Body of pancreas (tissue), 4 donors: ENCODE measurements around the gene NPW. TPM values are rescaled to one million over a fixed set of nuclear protein-coding genes. Genes with fewer than 3 reads are reported as not detected.

ENCODE experiments used
- ATAC-seq: fragments of 150-250 bp; one replicate; pipeline ENCODE4 v1.9.1; 2016
- DNase-seq, 4 donors: peaks; one replicate each; pipeline ENCODE4 v3.0.0-alpha.2; 2019
- H3K27ac ChIP-seq, 4 donors: fragments of 200-600 bp; sonication (generic); 1 replicate in 3 of 4; 2 replicates in 1 of 4; pipeline versions ENCODE4 v1.5.1 to v1.6.1; 2016 to 2019; ENCODE audit warnings: mild to moderate bottlenecking in 1 of 4, mixed read lengths in 1 of 4, moderate library complexity in 1 of 4
- H3K27me3 ChIP-seq, 2 donors: fragments of 200-600 bp; sonication (generic); one replicate each; pipeline ENCODE4 v1.6.0; 2016; ENCODE audit warnings: mild to moderate bottlenecking in 1 of 2
- H3K36me3 ChIP-seq, 2 donors: fragments of 200-600 bp; sonication (generic); replicated peaks in 1 of 2; 2 replicates each; pipeline ENCODE4 v1.5.1; 2016; ENCODE audit warnings: low read depth in 2 of 2; ENCODE audit not compliant: insufficient read depth in 1 of 2
- H3K4me1 ChIP-seq: fragments of 200-600 bp; sonication (generic); one replicate; pipeline ENCODE4 v1.6.0; 2016
- H3K4me3 ChIP-seq, 2 donors: fragments of 200-600 bp; sonication (generic); 1 replicate in 1 of 2; 2 replicates in 1 of 2; pipeline ENCODE4 v1.5.1; 2016 to 2019
- H3K9me3 ChIP-seq, 3 donors: fragments of 200-600 bp; sonication (generic); 1 replicate in 2 of 3; 2 replicates in 1 of 3; pipeline ENCODE4 v1.5.1; 2016
- CTCF ChIP-seq, 7 experiments: fragments of 450-650 bp in 4 of 7; fragments of 200-600 bp in 3 of 7; sonication (generic) in 3 of 7; IDR thresholded peaks; one replicate each; pipeline ENCODE4 v1.5.1; 2016 to 2019; ENCODE audit warnings: antibody characterized with exemption in 7 of 7
- POLR2A ChIP-seq, 3 donors: fragments of 450-650 bp; IDR thresholded peaks; one replicate each; pipeline ENCODE4 v1.6.1; 2016; ENCODE audit warnings: antibody characterized with exemption in 3 of 3, mild to moderate bottlenecking in 2 of 3
- WGBS, 2 donors: methylation state at CpG; one replicate each; pipeline ENCODE4 v1.1.5; 2017; 5-methylcytosine and 5-hydroxymethylcytosine counted together
- intact Hi-C: fragments of 100-400 bp; cut with DNase I; formaldehyde crosslinking; loops from one replicate; pipeline ENCODE4 v1.15.1; 2023
- small RNA-seq: library from RNA; depleted of rRNA; stranded (forward); fragments of <200 nt; gene quantifications from one replicate; pipeline ENCODE3, GENCODE V24; 2016
- total RNA-seq, 2 donors: library from RNA; depleted of rRNA; stranded (reverse); fragments of >200 nt; gene quantifications; one replicate each; pipeline ENCODE4 v1.1.0, GENCODE V29; 2016

Gene NPW
- total RNA-seq, 2 donors from 2014 or later: not detected

DNA sequence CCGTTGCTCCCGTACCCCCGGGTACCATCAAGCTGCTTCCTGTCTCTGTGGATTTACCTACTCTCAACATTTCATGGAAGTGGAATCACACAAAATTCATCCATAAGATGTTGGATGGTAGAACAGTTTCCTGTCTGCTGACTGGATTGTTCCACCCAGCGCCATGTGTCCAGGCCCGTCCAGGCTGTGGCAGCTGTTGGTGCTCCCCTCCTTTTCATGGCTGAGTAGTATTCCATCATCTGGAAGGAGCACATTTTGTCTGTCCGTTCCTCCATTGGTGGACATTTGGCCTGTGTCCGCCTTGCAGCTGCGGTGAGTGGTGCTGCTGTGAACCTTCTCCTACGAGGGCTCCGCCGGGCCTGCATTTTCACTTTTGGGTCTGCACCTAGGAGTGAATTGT, 46.6 kb downstream of the NPW start:
- no peak for DNase-seq
- H3K27me3 ChIP-seq: no peaks in the 10 kb centered on the region
- no peaks in the 10 kb centered on the region for H3K4me1 ChIP-seq
- H3K9me3 ChIP-seq: no peaks in the 10 kb centered on the region
- 94 to 99% methylated on average over 11 of the region's 11 CpGs for WGBS, 2 donors
- intact Hi-C loops: no loop called here
- ATAC-seq: no peak
- H3K36me3 ChIP-seq: peaks cover 0 to 7% of the 10 kb centered on the region in 2 donors
- TF ChIP-seq CTCF (IDR thresholded peaks at IDR 0.05) (no peak), POLR2A (IDR thresholded peaks at IDR 0.05) (no peak)
- H3K27ac ChIP-seq: no peak overlapping the region
- no peak overlapping the region for H3K4me3 ChIP-seq

Small RNA genes within 50 kb of the gene (small RNA-seq; reads per million reads assigned to genes)
- 0.66 reads per million, percentile 12 among the genes with 10 or more reads in this experiment for gene AC005363.2
- gene RN7SL219P: not detected

Other genes starting within 250 kb of the NPW start
- gene NME3, start 248.2 kb upstream of the NPW start, total RNA-seq: 100 to 1,000 TPM in 1 of 2 donors, 10 to 100 TPM in 1; 62.8 to 113 TPM
- gene EME2, start 247.0 kb upstream of the NPW start, total RNA-seq: 10 to 100 TPM; 13.5 to 33.3 TPM
- gene MRPS34, start 246.7 kb upstream of the NPW start, total RNA-seq: 10 to 100 TPM; 51.4 to 99.6 TPM
- 10 to 100 TPM; 95.9 to 97.8 TPM for gene SPSB3, start 237.2 kb upstream of the NPW start, total RNA-seq
- 10 to 100 TPM; 61.0 to 72.6 TPM for gene NUBP2, start 236.8 kb upstream of the NPW start, total RNA-seq
- gene IGFALS, start 226.1 kb upstream of the NPW start, total RNA-seq: 1 to 10 TPM; 5.2 to 9.2 TPM
- 10 to 100 TPM; 45.7 to 46.5 TPM for gene HAGH, start 193.0 kb upstream of the NPW start, total RNA-seq
- gene FAHD1, start 192.6 kb upstream of the NPW start, total RNA-seq: 10 to 100 TPM; 32.6 to 50.8 TPM
- under 1 TPM in 1 of 2 donors, not detected in 1; 0.26 TPM for gene MEIOB, start 147.6 kb upstream of the NPW start, total RNA-seq
- gene HS3ST6, start 101.4 kb upstream of the NPW start, total RNA-seq: not detected
- 10 to 100 TPM; 36.8 to 38.6 TPM for gene MSRB1, start 76.6 kb upstream of the NPW start, total RNA-seq
- 10 to 100 TPM in 1 of 2 donors, not detected in 1; 16.5 TPM for gene RPL3L, start 65.1 kb upstream of the NPW start, total RNA-seq
- gene NDUFB10, start 60.2 kb upstream of the NPW start, total RNA-seq: 10 to 100 TPM; 39.2 to 86.1 TPM
- 1,000 to 10,000 TPM; 2,300 to 2,472 TPM for gene RPS2, start 55.0 kb upstream of the NPW start, total RNA-seq
- not detected for gene RNF151, start 52.9 kb upstream of the NPW start, total RNA-seq
- gene TBL3, start 47.7 kb upstream of the NPW start, total RNA-seq: 10 to 100 TPM; 38.9 to 40.7 TPM
- gene NOXO1, start 38.3 kb upstream of the NPW start, total RNA-seq: not detected
- 10 to 100 TPM; 13.2 to 35.9 TPM for gene GFER, start 35.6 kb upstream of the NPW start, total RNA-seq
- 1 to 10 TPM in 1 of 2 donors, under 1 TPM in 1; 0.33 to 1.6 TPM for gene SYNGR3, start 29.8 kb upstream of the NPW start, total RNA-seq
- gene ZNF598, start 10.0 kb upstream of the NPW start, total RNA-seq: 10 to 100 TPM; 41.0 to 55.4 TPM
- gene NHERF2, start 7.1 kb downstream of the NPW start, total RNA-seq: 10 to 100 TPM; 32.7 to 87.3 TPM
- gene NTHL1, start 28.0 kb downstream of the NPW start, total RNA-seq: 10 to 100 TPM; 15.2 to 19.7 TPM
- gene TSC2, start 28.2 kb downstream of the NPW start, total RNA-seq: 100 to 1,000 TPM in 1 of 2 donors, 10 to 100 TPM in 1; 73.9 to 152 TPM
- gene PKD1, start 116.1 kb downstream of the NPW start, total RNA-seq: 100 to 1,000 TPM in 1 of 2 donors, 10 to 100 TPM in 1; 78.9 to 237 TPM
- gene RAB26, start 128.8 kb downstream of the NPW start, total RNA-seq: 10 to 100 TPM; 25.4 to 28.8 TPM
- gene TRAF7, start 136.0 kb downstream of the NPW start, total RNA-seq: 10 to 100 TPM; 22.7 to 29.3 TPM
- under 1 TPM; 0.66 to 0.78 TPM for gene CASKIN1, start 176.8 kb downstream of the NPW start, total RNA-seq
- 10 to 100 TPM; 32.4 to 59.0 TPM for gene MLST8, start 185.7 kb downstream of the NPW start, total RNA-seq
- 1 to 10 TPM; 1.8 to 3.3 TPM for gene BRICD5, start 191.1 kb downstream of the NPW start, total RNA-seq
- 10 to 100 TPM in 1 of 2 donors, 1 to 10 TPM in 1; 7.8 to 15.8 TPM for gene PGP, start 195.1 kb downstream of the NPW start, total RNA-seq
- gene E4F1, start 203.8 kb downstream of the NPW start, total RNA-seq: 10 to 100 TPM; 22.3 to 48.1 TPM
- 1 to 10 TPM in 1 of 2 donors, not detected in 1; 1.3 TPM for gene DNASE1L2, start 216.7 kb downstream of the NPW start, total RNA-seq
- 100 to 1,000 TPM in 1 of 2 donors, 10 to 100 TPM in 1; 58.9 to 102 TPM for gene ECI1, start 231.8 kb downstream of the NPW start, total RNA-seq
- gene RNPS1, start 248.3 kb downstream of the NPW start, total RNA-seq: 10 to 100 TPM; 48.5 to 61.6 TPM